SK-N-DZ (cell line): ENCODE measurements around the gene CACTIN.

ENCODE experiments used
- DNase-seq: peaks from one replicate; pipeline ENCODE4 v3.0.0-alpha.2; 2015; ENCODE audit warnings: low spot score

Gene CACTIN

GRCh38 chr19:3610745-3611717 lies 15.6 kb downstream of the CACTIN start:
- no peak for DNase-seq

GRCh38 chr19:3609779-3610719 lies 16.5 kb downstream of the CACTIN start:
- DNase-seq: no peak

GRCh38 chr19:3608750-3609322 lies 17.8 kb downstream of the CACTIN start:
- DNase-seq: no peak

GRCh38 chr19:3608079-3608641 lies 18.4 kb downstream of the CACTIN start:
- no peak for DNase-seq

- no peak for DNase-seq
Observed at GRCh38 chr19:3607303-3608078, 19.1 kb downstream of the CACTIN start.

- no peak for DNase-seq
Observed at GRCh38 chr19:3606690-3607289, 19.8 kb downstream of the CACTIN start, which contains the start of gene TBXA2R. TSS of gene TBXA2R (minus strand) at chr19:3606875. CDS start at chr19:3600634, 6,241 bp downstream.

- no peak for DNase-seq
Observed at GRCh38 chr19:3606174-3606689, 20.4 kb downstream of the CACTIN start.

GRCh38 chr19:3605770-3606169 lies 20.8 kb downstream of the CACTIN start:
- no peak for DNase-seq

- no peak for DNase-seq
Observed at GRCh38 chr19:3605361-3605760, 21.2 kb downstream of the CACTIN start.

GRCh38 chr19:3604987-3605343 lies 21.6 kb downstream of the CACTIN start:
- DNase-seq: no peak

GRCh38 chr19:3604227-3604986 lies 22.2 kb downstream of the CACTIN start:
- DNase-seq: no peak

- no peak for DNase-seq
Observed at GRCh38 chr19:3603121-3603811, 23.3 kb downstream of the CACTIN start.

GRCh38 chr19:3601021-3601420 lies 25.6 kb downstream of the CACTIN start:
- no peak for DNase-seq

- peak; percentile 52 for DNase-seq
Observed at GRCh38 chr19:3599776-3600187, 26.8 kb downstream of the CACTIN start.

GRCh38 chr19:3595521-3596061 lies 31.0 kb downstream of the CACTIN start:
- no peak for DNase-seq

- DNase-seq: no peak
Observed at GRCh38 chr19:3593156-3593555, 33.4 kb downstream of the CACTIN start.

GRCh38 chr19:3591876-3592613 lies 34.5 kb downstream of the CACTIN start:
- DNase-seq: no peak
